GM19240 (cell line): ENCODE measurements around the gene SAXO1.
"Not testable (repeated sequence)": the region's sequence is repeated elsewhere in the genome, so short reads cannot be mapped to it uniquely, and the experiment has no call there.

Experiments used
- DNase-seq: peaks from one replicate; pipeline ENCODE4 v3.0.0; 2011; ENCODE audit warnings: low spot score; ENCODE audit not compliant: insufficient read length

SAXO1 gene

GRCh38 chr9:19033015-19033414 lies at the start of gene SAXO1:
SAXO1 (minus strand) TSS chr9:19033209; CDS start chr9:19032908, 301 bp downstream.
- DNase-seq = no peak

- DNase-seq = no peak
Observed at GRCh38 chr9:19074836-19075235, 41.8 kb upstream of the SAXO1 start.

DNA sequence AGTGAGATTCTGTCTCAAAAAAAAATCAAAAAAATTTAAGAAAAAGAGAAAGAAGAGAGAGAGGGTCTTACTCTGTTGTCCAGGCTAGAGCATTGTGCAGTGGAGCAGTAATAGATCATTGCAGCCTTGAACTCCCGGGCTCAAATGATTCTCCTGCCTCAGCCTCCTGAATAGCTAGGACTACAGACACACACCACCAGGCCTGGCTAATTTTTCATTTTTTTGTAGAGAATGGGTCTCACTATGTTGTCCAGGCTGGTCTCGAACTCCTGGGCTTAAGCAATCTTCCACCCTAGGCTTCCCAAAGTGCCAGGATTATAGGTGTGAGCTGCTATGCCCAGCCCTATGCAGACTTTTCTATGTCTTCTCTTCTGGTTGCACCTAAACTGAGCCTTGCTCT lies 41.2 kb upstream of the SAXO1 start:
- no peak for DNase-seq

DNA sequence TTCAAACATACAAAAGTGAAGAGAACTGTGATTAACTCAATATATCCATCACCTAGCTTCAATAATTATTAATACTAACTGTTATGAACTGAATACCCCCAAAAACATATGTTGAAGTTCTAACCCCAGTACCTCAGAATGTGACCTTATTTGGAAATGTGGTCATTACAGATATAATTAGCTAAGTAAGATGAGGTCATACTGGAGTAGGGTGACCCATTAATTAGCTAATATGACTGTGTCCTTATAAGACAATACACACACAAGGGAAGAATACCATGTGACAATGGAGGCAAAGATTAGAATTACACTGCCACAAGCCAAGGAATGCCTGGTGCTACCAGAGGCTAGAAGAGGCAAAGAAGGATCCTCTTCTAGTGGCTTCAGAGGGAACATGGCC lies 24.0 kb upstream of the SAXO1 start:
- DNase-seq = no peak

DNA sequence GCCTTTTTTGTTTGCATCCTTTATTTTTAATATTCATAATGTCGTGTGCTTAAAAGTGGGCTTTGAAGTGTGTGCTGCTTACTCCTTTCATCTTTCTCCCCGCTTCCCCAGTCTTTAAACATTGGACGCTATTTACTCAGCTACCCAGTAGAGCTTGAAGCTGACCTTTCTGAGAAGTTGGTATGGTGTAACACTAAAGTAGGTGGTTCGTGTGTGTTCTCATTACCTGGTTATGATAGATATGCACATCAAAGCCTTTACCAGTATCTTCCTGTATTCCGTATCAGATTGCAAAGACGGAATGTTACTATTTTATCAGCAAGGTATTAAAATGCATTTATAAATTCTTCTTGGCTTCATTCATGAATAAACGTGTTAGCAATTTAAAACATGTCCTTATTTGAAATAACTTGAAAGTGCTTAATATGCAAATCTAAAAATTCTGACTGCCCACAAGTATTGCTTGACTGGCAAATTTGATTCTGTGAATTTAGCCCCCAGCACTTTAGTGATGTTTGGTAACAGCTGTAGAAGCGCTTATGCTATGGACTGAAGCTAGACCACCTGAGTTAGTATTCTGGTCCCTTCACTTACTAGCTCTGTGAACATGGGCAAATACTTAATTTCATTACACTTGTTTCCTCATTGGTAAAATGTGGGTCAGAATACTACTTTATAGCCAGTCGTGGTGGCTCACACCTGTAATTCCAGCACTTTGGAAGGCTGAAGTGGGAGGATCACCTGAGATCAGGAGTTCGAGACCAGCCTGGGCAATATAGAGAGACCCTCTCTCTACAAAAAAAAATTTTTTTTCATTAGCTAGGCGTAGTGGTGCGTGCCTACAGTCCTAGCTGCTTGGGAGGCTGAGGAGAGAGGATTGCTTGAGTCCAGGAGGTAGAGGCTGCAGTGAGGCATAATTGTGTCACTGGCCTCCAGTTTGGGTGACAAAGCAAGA lies 17.9 kb upstream of the SAXO1 start:
- no peak for DNase-seq

GRCh38 chr9:19049917-19050636 lies 17.1 kb upstream of the SAXO1 start:
- DNase-seq = no peak

GRCh38 chr9:19048966-19049916 lies 16.2 kb upstream of the SAXO1 start, which contains the start of gene RRAGA:
RRAGA (plus strand) TSS chr9:19049427; CDS start chr9:19049660, 233 bp downstream.
- DNase-seq = peak; percentile 81

GRCh38 chr9:19036611-19037010 lies 3.6 kb upstream of the SAXO1 start:
- no peak for DNase-seq

DNA sequence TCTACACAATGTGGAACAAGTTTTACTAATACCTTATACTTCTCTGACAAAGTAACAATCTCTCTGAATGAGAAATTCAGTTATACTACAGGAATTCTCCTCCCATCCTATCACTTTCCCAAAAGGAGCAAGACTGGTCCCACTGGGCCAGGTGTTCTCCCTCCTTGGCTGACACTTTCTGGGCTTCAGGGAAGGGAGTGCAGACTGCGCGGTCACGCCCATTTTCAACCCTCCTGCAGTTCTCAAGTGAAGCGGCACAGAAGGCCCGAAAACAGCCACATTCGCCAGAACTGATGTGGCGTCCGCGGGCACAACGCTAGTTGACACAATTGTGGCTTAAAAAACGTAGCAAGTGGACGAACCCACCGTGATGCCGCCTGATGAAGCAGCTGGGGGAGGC lies 603 bp downstream of the SAXO1 start:
- no peak for DNase-seq

DNA sequence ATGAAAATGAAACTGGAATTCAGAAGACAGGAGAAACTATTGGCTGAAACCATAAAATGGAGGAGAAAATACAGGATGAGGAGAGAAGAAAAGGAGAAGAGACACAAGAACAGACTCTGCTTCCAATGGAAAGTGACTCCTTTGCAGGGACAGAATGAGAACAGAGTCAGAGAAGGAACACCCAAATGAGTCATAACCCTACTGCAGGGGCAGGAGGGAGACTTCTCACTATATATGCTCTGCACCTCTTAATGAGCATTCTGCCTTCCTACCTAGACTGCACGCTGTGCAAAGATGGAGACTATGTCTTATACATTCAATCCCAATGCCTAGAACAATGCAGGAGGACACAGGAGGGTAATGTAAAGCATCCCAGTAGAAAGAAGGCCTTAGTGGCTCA lies 2.1 kb downstream of the SAXO1 start:
- DNase-seq = no peak

DNA sequence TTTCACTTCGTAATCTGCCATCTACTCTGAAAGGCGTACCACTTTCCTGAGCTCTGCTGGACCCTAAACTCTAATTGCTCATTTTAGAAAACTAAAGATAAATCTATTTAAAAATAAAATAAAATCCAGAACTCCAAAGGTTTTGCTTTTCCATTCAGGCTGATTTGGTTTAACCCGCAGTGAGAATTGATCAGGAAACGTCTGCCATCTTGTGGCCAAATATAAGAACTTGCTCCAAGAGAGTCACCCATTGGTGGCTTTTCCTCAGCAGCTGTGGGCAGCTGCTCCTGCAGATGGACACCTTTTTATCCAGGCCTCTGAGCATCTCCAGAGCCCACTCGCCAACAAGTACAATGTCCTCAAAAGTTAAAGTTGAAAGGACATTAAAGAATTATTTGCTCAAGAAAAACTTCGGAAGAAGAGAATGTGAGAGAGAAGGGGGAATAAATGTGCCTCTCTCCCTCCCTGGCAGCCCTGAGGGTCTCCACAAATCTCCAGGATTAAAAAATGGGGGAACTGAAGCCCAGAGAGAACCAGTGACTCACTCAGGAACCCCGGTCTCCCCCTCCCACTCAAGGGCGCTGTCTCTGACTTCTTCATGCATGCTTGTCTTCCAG lies 4.1 kb downstream of the SAXO1 start:
- DNase-seq = peak; percentile 69

DNA sequence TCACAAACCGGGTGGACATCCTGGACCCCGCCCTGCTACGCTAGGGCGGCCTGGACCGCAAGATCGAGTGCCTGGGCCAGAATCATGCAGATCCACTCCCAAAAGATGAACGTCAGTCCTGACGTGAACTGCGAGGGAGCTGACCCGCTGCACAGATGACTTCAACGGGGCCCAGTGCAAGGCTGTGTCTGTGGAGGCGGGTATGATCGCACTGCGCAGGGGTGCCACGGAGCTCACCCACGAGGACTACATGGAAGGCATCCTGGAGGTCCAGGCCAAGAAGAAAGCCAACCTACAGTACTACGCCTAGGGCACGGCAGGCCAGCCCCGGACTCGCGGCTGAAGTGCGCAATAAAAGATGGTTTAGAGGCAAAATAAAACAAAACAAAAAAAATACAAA lies 5.2 kb downstream of the SAXO1 start:
- DNase-seq = no peak

DNA sequence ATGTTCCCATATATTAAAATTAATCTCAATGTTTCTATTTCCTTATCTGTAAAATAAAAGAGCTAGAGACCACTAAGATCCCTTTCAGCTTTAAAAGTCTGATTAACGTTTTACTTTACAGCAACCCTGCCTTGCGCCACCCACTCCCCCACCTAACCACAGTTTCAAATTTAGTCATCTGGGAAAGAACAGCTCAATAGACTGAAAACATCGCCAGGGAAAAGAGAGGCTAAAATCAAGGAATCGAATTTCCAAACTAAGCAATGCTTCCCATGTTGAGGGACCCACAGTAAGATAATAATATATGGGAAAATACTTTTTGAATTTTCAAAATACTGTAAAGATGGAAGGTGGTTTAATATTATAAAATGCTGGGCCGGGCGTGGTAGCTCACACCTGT lies 6.6 kb downstream of the SAXO1 start:
- DNase-seq = no peak

DNA sequence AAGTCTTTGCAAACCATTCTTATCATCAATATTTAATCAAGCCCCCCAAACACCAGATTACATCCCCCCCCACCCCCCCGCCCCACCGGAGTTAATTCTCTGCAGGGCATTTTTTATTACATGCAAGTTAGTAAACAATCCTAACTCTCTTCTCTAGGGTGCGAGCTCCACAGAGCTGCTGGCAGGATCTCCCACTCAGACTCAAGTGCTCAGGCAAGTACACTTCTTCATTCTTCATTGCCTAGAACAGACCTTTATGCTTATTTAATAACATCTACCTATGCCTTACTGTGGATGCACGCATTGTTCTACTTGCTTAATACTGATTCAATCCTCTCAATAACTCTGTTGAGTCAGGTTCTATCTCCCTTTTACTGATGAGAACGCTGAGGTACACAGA lies 9.9 kb downstream of the SAXO1 start:
- DNase-seq = no peak

- DNase-seq = no peak
Observed at GRCh38 chr9:19022206-19022605, 10.8 kb downstream of the SAXO1 start.

- not testable (repeated sequence) for DNase-seq
Observed at GRCh38 chr9:19021649-19022048, 11.4 kb downstream of the SAXO1 start.

DNA sequence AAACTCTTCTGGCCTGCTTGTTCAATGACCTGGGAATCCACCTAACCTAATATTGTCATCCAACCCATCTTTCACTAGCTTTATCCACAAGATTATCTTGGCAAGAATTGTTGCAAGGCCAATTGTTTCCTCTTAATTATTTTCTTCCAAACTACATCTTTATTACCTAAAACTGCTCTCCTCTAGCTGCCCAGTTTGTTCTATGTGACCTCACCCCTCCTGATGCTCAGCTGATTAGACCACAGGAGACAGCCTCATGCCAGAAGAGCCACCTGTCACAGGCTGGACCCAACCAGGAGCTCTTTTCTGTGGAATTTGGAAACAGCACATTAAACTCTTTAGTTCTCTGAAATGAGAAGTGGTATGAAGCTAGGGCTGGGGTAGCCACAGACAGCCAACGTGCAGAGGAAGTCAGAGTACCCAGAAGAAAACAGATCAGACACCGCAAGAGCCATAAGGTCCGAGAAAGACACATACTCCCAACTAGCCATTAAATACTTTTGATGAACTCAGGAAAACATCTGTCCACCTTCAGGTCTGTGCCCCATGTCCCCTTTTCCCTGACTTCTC lies 12.0 kb downstream of the SAXO1 start:
- no peak for DNase-seq

DNA sequence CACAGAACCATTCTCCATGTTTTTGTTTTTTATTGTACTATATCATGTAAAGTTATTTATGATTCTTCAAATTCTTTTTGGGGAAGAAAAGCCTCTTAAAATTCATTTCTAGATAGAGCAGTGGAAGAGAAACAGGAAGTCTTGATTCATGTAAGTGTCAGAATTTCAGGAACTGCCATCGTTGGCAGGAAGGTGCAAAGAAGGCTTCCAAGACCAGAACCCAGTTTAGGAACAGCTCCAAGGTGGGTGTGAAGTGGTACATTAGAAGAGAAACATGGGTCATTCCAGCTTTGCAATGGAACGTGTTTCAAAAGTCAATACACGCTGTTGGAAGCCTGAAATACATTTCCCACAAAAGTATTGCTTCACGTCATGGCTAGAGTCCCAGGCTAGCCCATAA lies 14.8 kb downstream of the SAXO1 start:
- DNase-seq = no peak

- no peak for DNase-seq
Observed at GRCh38 chr9:19009391-19009965, 23.5 kb downstream of the SAXO1 start.

GRCh38 chr9:19000133-19000532 lies 32.9 kb downstream of the SAXO1 start:
- DNase-seq = no peak
